OCI-LY1 (cell line): Measurements from ENCODE around the gene ANKRD27.

Experiments used
- EZH2 ChIP-seq: fragments of 200-600 bp; sonication (generic), shearing (Covaris generic); IDR thresholded peaks from 2 replicates; pipeline ENCODE4 v1.8.0; 2017; ENCODE audit warnings: borderline replicate concordance, mixed run types, mild to moderate bottlenecking, antibody characterized with exemption, low read length, moderate library complexity, mixed read lengths
- TF ChIP-seq, protein P1 (sequence below): fragments of 200-600 bp; sonication (generic), shearing (Covaris generic); IDR thresholded peaks from 2 replicates; pipeline ENCODE4 v1.5.1; 2017; ENCODE audit warnings: mild to moderate bottlenecking, antibody characterized with exemption, low read length, moderate library complexity, mixed read lengths

DNA sequence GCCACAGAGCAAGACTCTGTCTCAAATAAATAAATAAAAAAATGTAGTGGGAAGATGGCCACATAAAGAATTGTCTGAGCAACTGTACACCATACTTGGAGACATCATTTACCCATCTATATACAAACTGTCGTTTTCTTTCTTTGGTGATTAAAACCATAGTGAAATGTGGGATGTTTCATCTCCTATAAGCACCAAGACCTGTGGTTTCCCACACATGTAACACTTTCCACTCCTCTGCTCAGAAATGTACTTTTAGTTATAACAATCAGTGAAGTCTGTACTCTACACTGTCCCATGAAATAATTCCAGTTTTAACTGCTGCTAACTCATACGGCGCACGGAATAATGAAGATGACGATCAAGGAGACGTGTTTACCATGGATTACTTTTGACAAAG, 75.7 kb downstream of the ANKRD27 start:
- TF ChIP-seq, protein P1, sequence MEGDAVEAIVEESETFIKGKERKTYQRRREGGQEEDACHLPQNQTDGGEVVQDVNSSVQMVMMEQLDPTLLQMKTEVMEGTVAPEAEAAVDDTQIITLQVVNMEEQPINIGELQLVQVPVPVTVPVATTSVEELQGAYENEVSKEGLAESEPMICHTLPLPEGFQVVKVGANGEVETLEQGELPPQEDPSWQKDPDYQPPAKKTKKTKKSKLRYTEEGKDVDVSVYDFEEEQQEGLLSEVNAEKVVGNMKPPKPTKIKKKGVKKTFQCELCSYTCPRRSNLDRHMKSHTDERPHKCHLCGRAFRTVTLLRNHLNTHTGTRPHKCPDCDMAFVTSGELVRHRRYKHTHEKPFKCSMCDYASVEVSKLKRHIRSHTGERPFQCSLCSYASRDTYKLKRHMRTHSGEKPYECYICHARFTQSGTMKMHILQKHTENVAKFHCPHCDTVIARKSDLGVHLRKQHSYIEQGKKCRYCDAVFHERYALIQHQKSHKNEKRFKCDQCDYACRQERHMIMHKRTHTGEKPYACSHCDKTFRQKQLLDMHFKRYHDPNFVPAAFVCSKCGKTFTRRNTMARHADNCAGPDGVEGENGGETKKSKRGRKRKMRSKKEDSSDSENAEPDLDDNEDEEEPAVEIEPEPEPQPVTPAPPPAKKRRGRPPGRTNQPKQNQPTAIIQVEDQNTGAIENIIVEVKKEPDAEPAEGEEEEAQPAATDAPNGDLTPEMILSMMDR = no peak
- no peak for TF ChIP-seq EZH2
